Ishikawa (cell line): Measurements from ENCODE around the gene CDR2L.

Source experiments
- CEBPB ChIP-seq: IDR thresholded peaks from 2 replicates; pipeline ENCODE4 v1.6.1; 2012
- CREB1 ChIP-seq: IDR thresholded peaks from 2 replicates; pipeline ENCODE4 v1.6.1; 2012; ENCODE audit warnings: low read depth
- EGR1 ChIP-seq: IDR thresholded peaks from 2 replicates; pipeline ENCODE4 v1.6.1; 2012
- EP300 ChIP-seq: IDR thresholded peaks from 2 replicates; pipeline ENCODE4 v1.6.1; 2012; ENCODE audit warnings: borderline replicate concordance
- FOXM1 ChIP-seq: IDR thresholded peaks from 2 replicates; pipeline ENCODE4 v1.6.1; 2012; ENCODE audit warnings: low read depth, borderline replicate concordance
- NFIC ChIP-seq: IDR thresholded peaks from 2 replicates; pipeline ENCODE4 v1.6.1; 2012
- RAD21 ChIP-seq: IDR thresholded peaks from 2 replicates; pipeline ENCODE4 v1.6.1; 2012; ENCODE audit warnings: low read depth
- REST ChIP-seq: IDR thresholded peaks from 2 replicates; pipeline ENCODE4 v1.6.1; 2012; ENCODE audit warnings: low read depth, mild to moderate bottlenecking
- TAF1 ChIP-seq: IDR thresholded peaks from 2 replicates; pipeline ENCODE4 v1.6.1; 2012; ENCODE audit warnings: low read depth, mild to moderate bottlenecking
- TCF12 ChIP-seq: IDR thresholded peaks from 2 replicates; pipeline ENCODE4 v1.6.1; 2012; ENCODE audit warnings: low read depth
- TEAD4 ChIP-seq: IDR thresholded peaks from 2 replicates; pipeline ENCODE4 v1.6.1; 2012
- USF1 ChIP-seq: IDR thresholded peaks from 2 replicates; pipeline ENCODE4 v1.6.1; 2012
- YY1 ChIP-seq: IDR thresholded peaks from 2 replicates; pipeline ENCODE4 v1.6.1; 2012; ENCODE audit warnings: low read depth
- ZBTB7A ChIP-seq: IDR thresholded peaks from 2 replicates; pipeline ENCODE4 v1.6.1; 2012; ENCODE audit warnings: low read depth
- TF ChIP-seq, protein P1 (sequence below): IDR thresholded peaks from 2 replicates; pipeline ENCODE4 v1.6.1; 2012

Gene CDR2L

GRCh38 chr17:74987418-74987908 lies at the start of gene CDR2L:
Gene CDR2L (plus strand): TSS chr17:74987632. CDS start chr17:74988044, 412 bp downstream.
- TF ChIP-seq CREB1 (no peak), ZBTB7A (no peak), YY1 (0 out of 2 replicates have a peak, but pooled peaks have one; percentile 45), EGR1 (no peak), FOXM1 (no peak), RAD21 (no peak), NFIC (peak; percentile 74; the same call in 1 of the 2 replicates), TAF1 (peak; percentile 76; the same call in 1 of the 2 replicates), TEAD4 (no peak), EP300 (no peak), REST (no peak), TCF12 (no peak)
- TF ChIP-seq, protein P1, sequence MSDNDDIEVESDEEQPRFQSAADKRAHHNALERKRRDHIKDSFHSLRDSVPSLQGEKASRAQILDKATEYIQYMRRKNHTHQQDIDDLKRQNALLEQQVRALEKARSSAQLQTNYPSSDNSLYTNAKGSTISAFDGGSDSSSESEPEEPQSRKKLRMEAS, result 0 out of 2 replicates have a peak, but pooled peaks have one; percentile 3

GRCh38 chr17:74938194-74938950 lies 49.1 kb upstream of the CDR2L start:
- no peak for TF ChIP-seq TEAD4

DNA sequence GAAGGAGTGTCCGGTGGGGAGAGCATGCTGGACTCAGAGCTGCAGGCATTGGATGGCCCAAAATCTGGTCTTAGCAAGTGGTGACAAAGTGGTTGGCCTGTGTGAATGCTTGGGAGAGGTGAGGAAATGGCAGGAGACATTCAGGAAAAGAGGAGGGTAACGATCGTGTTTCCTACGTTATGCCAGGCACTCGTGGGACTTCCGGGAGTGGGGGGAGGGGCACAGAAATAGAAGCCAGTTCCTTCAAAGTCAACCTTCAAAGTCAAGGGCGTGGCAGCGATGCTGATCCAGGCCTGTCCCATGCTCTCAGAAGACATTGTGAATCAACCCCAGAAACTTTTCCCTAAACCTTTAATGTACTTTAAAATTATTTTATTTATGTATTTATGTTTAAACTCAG lies 47.9 kb upstream of the CDR2L start:
- TF ChIP-seq TAF1 (no peak), TEAD4 (no peak), NFIC (no peak), CREB1 (no peak), EP300 (no peak), ZBTB7A (no peak), TCF12 (no peak), YY1 (no peak), REST (no peak), EGR1 (no peak), FOXM1 (no peak), USF1 (no peak), CEBPB (no peak), RAD21 (no peak)
- TF ChIP-seq, protein P1, result no peak

DNA sequence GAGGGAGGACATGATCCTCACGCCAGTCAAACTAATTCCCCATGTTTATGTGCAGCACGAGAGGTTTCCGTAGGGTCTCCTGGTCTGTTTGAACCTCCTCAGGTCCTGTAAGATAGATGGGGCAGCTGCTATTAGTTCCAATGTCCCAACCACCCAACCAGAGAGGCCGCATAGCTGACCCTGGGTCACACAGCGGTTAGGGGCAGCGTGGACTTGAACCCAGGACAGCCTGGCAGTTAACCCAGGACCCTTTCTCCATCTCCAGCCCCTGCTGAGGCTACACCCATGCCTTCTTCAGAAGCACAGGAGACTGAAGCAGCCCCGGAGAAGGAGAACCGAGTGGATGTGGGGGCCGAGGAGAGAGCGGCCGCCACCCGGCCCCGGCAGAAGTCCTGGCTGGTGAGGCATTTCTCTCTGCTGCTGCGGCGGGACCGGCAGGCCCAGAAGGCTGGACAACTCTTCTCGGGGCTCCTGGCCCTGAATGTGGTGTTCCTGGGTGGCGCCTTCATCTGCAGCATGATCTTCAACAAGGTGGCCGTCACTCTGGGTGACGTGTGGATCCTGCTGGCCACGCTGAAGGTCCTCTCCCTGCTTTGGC lies 46.2 kb upstream of the CDR2L start:
- no peak for TF ChIP-seq TEAD4
- no peak for TF ChIP-seq REST
- no peak for TF ChIP-seq ZBTB7A
- TF ChIP-seq RAD21, result no peak
- TF ChIP-seq USF1, result no peak
- no peak for TF ChIP-seq EGR1
- no peak for TF ChIP-seq EP300
- TF ChIP-seq YY1, result no peak
- no peak for TF ChIP-seq CREB1
- TF ChIP-seq, protein P1, result no peak; the same call in 1 of the 2 replicates
- no peak for TF ChIP-seq TCF12
- no peak for TF ChIP-seq TAF1
- no peak for TF ChIP-seq CEBPB
- no peak for TF ChIP-seq FOXM1
- no peak for TF ChIP-seq NFIC
